ENCODE data around the gene PPM1E. TPM values are rescaled to one million over a fixed set of nuclear protein-coding genes. Genes with fewer than 3 reads are reported as not detected.

PPM1E gene
- polyA plus RNA-seq, 1 donor (not counting 4 experiments of a cell fraction or from before 2014, with no cell fraction given) = not detected

DNA sequence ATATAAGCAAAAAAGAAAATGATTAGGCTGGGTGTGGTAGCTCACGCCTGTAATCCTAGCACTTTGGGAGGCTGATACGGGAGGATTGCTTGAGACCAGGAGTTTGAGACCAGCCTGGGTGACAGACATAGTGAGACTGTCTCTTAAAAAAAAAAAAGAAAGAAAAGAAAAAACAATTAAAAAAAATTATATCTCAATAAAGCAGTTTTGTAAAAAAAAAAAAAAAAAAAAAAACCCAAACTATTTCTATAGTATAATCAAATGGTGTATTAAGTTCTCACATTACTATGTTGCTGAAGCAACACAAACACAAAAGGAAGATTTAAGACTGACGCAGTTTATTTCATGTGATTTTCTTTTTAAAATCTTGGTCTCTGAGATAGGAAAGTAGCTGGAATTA is 210.6 kb downstream of the PPM1E start:
- no peak for DNase-seq (ENCODE audit: low read depth, low spot score)
- H4K20me1 ChIP-seq (ENCODE audit: control insufficient read depth, extremely low read depth, insufficient read depth, low read length) = no peaks in the 10 kb centered on the region
- no peak overlapping the region for H3K4me3 ChIP-seq (ENCODE audit: control insufficient read depth in 2 of 3, extremely low read depth in 1 of 3, insufficient read depth in 2 of 3, low read depth in 1 of 3, low read length in 3 of 3)
- dilution Hi-C loops (cut with MboI; ENCODE audit: extremely low pct_ligation_motif_present, low sequenced_read_pairs) = no loop called here
- H3K4me1 ChIP-seq (ENCODE audit: control insufficient read depth, extremely low read depth, insufficient read depth, low read length) = no peaks in the 10 kb centered on the region
- H3K9ac ChIP-seq (ENCODE audit: control insufficient read depth, extremely low read depth, insufficient read depth, low read length) = no peak overlapping the region
- FAIRE-seq = no peak
- no peak overlapping the region for H3K4me2 ChIP-seq (ENCODE audit: control insufficient read depth, extremely low read depth, insufficient read depth, low read depth, low read length)
- no peaks in the 10 kb centered on the region for H3K9me3 ChIP-seq (ENCODE audit: control insufficient read depth, low read depth, low read length)
- no peaks in the 10 kb centered on the region for H3K27me3 ChIP-seq (ENCODE audit: control insufficient read depth, extremely low read depth, insufficient read depth, low read length)
- H3K27ac ChIP-seq (ENCODE audit: control insufficient read depth, insufficient read depth, low read length) = no peak overlapping the region
- H3K36me3 ChIP-seq (ENCODE audit: control insufficient read depth in 2 of 2, extremely low read depth in 1 of 2, insufficient read depth in 2 of 2, low read length in 2 of 2) = no peaks in the 10 kb centered on the region
- TF ChIP-seq, protein P1, sequence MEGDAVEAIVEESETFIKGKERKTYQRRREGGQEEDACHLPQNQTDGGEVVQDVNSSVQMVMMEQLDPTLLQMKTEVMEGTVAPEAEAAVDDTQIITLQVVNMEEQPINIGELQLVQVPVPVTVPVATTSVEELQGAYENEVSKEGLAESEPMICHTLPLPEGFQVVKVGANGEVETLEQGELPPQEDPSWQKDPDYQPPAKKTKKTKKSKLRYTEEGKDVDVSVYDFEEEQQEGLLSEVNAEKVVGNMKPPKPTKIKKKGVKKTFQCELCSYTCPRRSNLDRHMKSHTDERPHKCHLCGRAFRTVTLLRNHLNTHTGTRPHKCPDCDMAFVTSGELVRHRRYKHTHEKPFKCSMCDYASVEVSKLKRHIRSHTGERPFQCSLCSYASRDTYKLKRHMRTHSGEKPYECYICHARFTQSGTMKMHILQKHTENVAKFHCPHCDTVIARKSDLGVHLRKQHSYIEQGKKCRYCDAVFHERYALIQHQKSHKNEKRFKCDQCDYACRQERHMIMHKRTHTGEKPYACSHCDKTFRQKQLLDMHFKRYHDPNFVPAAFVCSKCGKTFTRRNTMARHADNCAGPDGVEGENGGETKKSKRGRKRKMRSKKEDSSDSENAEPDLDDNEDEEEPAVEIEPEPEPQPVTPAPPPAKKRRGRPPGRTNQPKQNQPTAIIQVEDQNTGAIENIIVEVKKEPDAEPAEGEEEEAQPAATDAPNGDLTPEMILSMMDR (optimal IDR thresholded peaks at IDR 0.05 in 1 of 3, IDR thresholded peaks at IDR 0.05 in 1 of 3, conservative IDR thresholded peaks at IDR 0.05 in 1 of 3; ENCODE audit: extremely low read depth in 1 of 3, insufficient read depth in 2 of 3, low read length in 3 of 3) = no peak
- TF ChIP-seq EZH2 (IDR thresholded peaks at IDR 0.05; ENCODE audit: low read length) = no peak
- H2AFZ ChIP-seq (ENCODE audit: control insufficient read depth, low read length) = no peak overlapping the region
- H3K9me1 ChIP-seq (ENCODE audit: control insufficient read depth, extremely low read depth, insufficient read depth, low read length) = no peaks in the 10 kb centered on the region
- H3K79me2 ChIP-seq (ENCODE audit: control insufficient read depth, insufficient read depth, low read length) = no peaks in the 10 kb centered on the region

DNA sequence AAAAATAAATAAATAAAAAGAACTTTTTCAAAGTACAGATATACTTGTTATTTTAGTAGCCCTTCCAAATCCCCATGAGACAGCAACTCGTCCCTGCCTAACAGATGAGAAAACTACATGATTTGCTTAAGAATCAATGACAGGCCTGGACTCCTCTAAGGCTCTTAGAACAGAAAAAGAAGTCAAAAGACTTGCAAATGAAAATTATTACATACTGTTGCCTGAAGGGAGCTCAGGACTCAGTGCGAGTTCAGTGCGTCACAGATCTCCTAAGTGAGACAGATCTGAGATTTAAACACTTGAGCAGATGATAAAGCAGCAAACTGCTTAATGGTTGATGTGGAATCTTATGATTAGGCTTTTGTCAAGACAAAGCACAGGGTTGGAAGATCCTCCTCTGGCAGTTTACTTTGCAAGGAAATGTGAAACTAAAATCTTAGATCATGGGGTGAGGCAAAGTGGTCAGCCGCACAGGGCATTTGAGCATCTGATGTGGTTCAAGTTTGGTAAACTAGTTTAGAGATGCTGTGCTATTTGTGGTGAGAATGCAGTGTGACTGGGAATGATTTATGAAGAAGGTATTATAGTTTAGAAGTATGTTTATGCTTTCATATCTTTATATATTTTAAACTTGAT is 212.9 kb downstream of the PPM1E start:
- no peaks in the 10 kb centered on the region for H3K79me2 ChIP-seq (ENCODE audit: control insufficient read depth, insufficient read depth, low read length)
- DNase-seq (ENCODE audit: low read depth, low spot score) (no peak), FAIRE-seq (peak; percentile 36)
- no peaks in the 10 kb centered on the region for H3K36me3 ChIP-seq (ENCODE audit: control insufficient read depth in 2 of 2, extremely low read depth in 1 of 2, insufficient read depth in 2 of 2, low read length in 2 of 2)
- H3K9me3 ChIP-seq (ENCODE audit: control insufficient read depth, low read depth, low read length) = no peaks in the 10 kb centered on the region
- no peak overlapping the region for H2AFZ ChIP-seq (ENCODE audit: control insufficient read depth, low read length)
- H4K20me1 ChIP-seq (ENCODE audit: control insufficient read depth, extremely low read depth, insufficient read depth, low read length) = no peaks in the 10 kb centered on the region
- H3K4me2 ChIP-seq (ENCODE audit: control insufficient read depth, extremely low read depth, insufficient read depth, low read depth, low read length) = no peak overlapping the region
- no peak overlapping the region for H3K4me3 ChIP-seq (ENCODE audit: control insufficient read depth in 2 of 3, extremely low read depth in 1 of 3, insufficient read depth in 2 of 3, low read depth in 1 of 3, low read length in 3 of 3)
- H3K27ac ChIP-seq (ENCODE audit: control insufficient read depth, insufficient read depth, low read length) = no peak overlapping the region
- H3K4me1 ChIP-seq (ENCODE audit: control insufficient read depth, extremely low read depth, insufficient read depth, low read length) = no peaks in the 10 kb centered on the region
- TF ChIP-seq, protein P1 (optimal IDR thresholded peaks at IDR 0.05 in 1 of 3, IDR thresholded peaks at IDR 0.05 in 1 of 3, conservative IDR thresholded peaks at IDR 0.05 in 1 of 3; ENCODE audit: extremely low read depth in 1 of 3, insufficient read depth in 2 of 3, low read length in 3 of 3) = no peak
- TF ChIP-seq EZH2 (IDR thresholded peaks at IDR 0.05; ENCODE audit: low read length) = no peak
- no peaks in the 10 kb centered on the region for H3K9me1 ChIP-seq (ENCODE audit: control insufficient read depth, extremely low read depth, insufficient read depth, low read length)
- dilution Hi-C loops (cut with MboI; ENCODE audit: extremely low pct_ligation_motif_present, low sequenced_read_pairs) = no loop called here
- no peak overlapping the region for H3K9ac ChIP-seq (ENCODE audit: control insufficient read depth, extremely low read depth, insufficient read depth, low read length)
- no peaks in the 10 kb centered on the region for H3K27me3 ChIP-seq (ENCODE audit: control insufficient read depth, extremely low read depth, insufficient read depth, low read length)

Data from keratinocyte (primary cell).